H9 (cell line): Measurements from ENCODE around the gene HYAL3. TPM values are rescaled to one million over a fixed set of nuclear protein-coding genes. Genes with fewer than 3 reads are reported as not detected.

ENCODE experiments used
- DNase-seq: peaks from one replicate; pipeline ENCODE4 v3.0.0-alpha.2; 2017
- H2AFZ ChIP-seq: one replicate; pipeline ENCODE4 v1.6.1; 2013; ENCODE audit warnings: mild to moderate bottlenecking, low read length, control low read depth, moderate library complexity
- H2AK5ac ChIP-seq: 2 replicates; pipeline ENCODE4 v1.6.1; 2013; ENCODE audit warnings: low read length, control low read depth, mixed read lengths; ENCODE audit not compliant: insufficient read length
- H2BK120ac ChIP-seq: one replicate; pipeline ENCODE4 v1.6.1; 2013; ENCODE audit warnings: low read depth, mild to moderate bottlenecking, low read length, control low read depth, inconsistent platforms; ENCODE audit not compliant: poor library complexity, severe bottlenecking
- H2BK12ac ChIP-seq: 2 replicates; pipeline ENCODE4 v1.6.1; 2013; ENCODE audit warnings: low read length, control low read depth, mixed read lengths, low read depth; ENCODE audit not compliant: insufficient read length
- H2BK15ac ChIP-seq: 2 replicates; pipeline ENCODE4 v1.6.1; 2013; ENCODE audit warnings: low read depth, low read length, control low read depth
- H2BK20ac ChIP-seq: one replicate; pipeline ENCODE4 v1.6.1; 2013; ENCODE audit warnings: low read depth, mild to moderate bottlenecking, low read length, control low read depth, inconsistent platforms; ENCODE audit not compliant: poor library complexity, severe bottlenecking
- H2BK5ac ChIP-seq: 2 replicates; pipeline ENCODE4 v1.6.1; 2013; ENCODE audit warnings: low read length, control low read depth, mixed read lengths; ENCODE audit not compliant: insufficient read length
- H3K14ac ChIP-seq: 2 replicates; pipeline ENCODE4 v1.6.1; 2013; ENCODE audit warnings: low read length, control low read depth; ENCODE audit not compliant: insufficient read depth
- H3K18ac ChIP-seq: 2 replicates; pipeline ENCODE4 v1.6.1; 2013; ENCODE audit warnings: low read depth, mild to moderate bottlenecking, mixed read lengths, low read length, control low read depth; ENCODE audit not compliant: insufficient read length
- H3K23ac ChIP-seq: 2 replicates; pipeline ENCODE4 v1.6.1; 2013; ENCODE audit warnings: low read length, control low read depth, mixed read lengths, low read depth; ENCODE audit not compliant: insufficient read length
- H3K23me2 ChIP-seq: 2 replicates; pipeline ENCODE4 v1.6.1; 2013; ENCODE audit warnings: low read depth, mild to moderate bottlenecking, mixed read lengths, low read length, control low read depth; ENCODE audit not compliant: insufficient read length, poor library complexity, severe bottlenecking
- H3K27ac ChIP-seq: 2 replicates; pipeline ENCODE4 v1.5.1; 2013; ENCODE audit warnings: low read length, control low read depth, mixed read lengths, low read depth; ENCODE audit not compliant: insufficient read length
- H3K27me3 ChIP-seq: 2 replicates; pipeline ENCODE4 v1.6.1; 2013; ENCODE audit warnings: low read length, control low read depth, inconsistent platforms; ENCODE audit not compliant: insufficient read depth
- H3K4ac ChIP-seq: 2 replicates; pipeline ENCODE4 v1.6.1; 2013; ENCODE audit warnings: low read depth, mild to moderate bottlenecking, control low read depth, inconsistent platforms, low read length, moderate library complexity
- H3K4me1 ChIP-seq: 2 replicates; pipeline ENCODE4 v1.6.1; 2013; ENCODE audit warnings: low read length, control low read depth, inconsistent platforms; ENCODE audit not compliant: insufficient read depth
- H3K4me2 ChIP-seq: 2 replicates; pipeline ENCODE4 v1.6.1; 2013; ENCODE audit warnings: low read length, control low read depth, mixed read lengths; ENCODE audit not compliant: insufficient read length, insufficient read depth
- H3K56ac ChIP-seq: 2 replicates; pipeline ENCODE4 v1.6.1; 2013; ENCODE audit warnings: low read depth, mild to moderate bottlenecking, mixed read lengths, low read length, control low read depth; ENCODE audit not compliant: insufficient read length
- H3K79me1 ChIP-seq: 2 replicates; pipeline ENCODE4 v1.6.1; 2013; ENCODE audit warnings: low read depth, mild to moderate bottlenecking, moderate library complexity, low read length, control low read depth, inconsistent platforms; ENCODE audit not compliant: insufficient read depth, poor library complexity, severe bottlenecking
- H3K79me2 ChIP-seq: 2 replicates; pipeline ENCODE4 v1.6.1; 2013; ENCODE audit warnings: low read length, control low read depth, inconsistent platforms; ENCODE audit not compliant: insufficient read depth
- H3K9ac ChIP-seq: 2 replicates; pipeline ENCODE4 v1.6.1; 2013; ENCODE audit warnings: low read length, control low read depth, mixed read lengths; ENCODE audit not compliant: insufficient read length; ENCODE audit errors: extremely low read depth
- H3K9me3 ChIP-seq: one replicate; pipeline ENCODE4 v1.6.1; 2013; ENCODE audit warnings: low read depth, low read length, inconsistent platforms; ENCODE audit not compliant: control insufficient read depth
- H3T11ph ChIP-seq: one replicate; pipeline ENCODE4 v1.6.1; 2013; ENCODE audit warnings: mild to moderate bottlenecking, low read length, control low read depth, inconsistent platforms
- H4K20me1 ChIP-seq: one replicate; pipeline ENCODE4 v1.6.1; 2013; ENCODE audit not compliant: control insufficient read depth, insufficient read length, insufficient read depth
- H4K5ac ChIP-seq: 2 replicates; pipeline ENCODE4 v1.6.1; 2013; ENCODE audit warnings: low read depth, mild to moderate bottlenecking, mixed read lengths, low read length, control low read depth; ENCODE audit not compliant: insufficient read length
- H4K8ac ChIP-seq: replicated peaks from 2 replicates; pipeline ENCODE4 v1.6.1; 2013; ENCODE audit warnings: low read length, control low read depth, mixed read lengths, low read depth; ENCODE audit not compliant: insufficient read length
- H4K91ac ChIP-seq: 2 replicates; pipeline ENCODE4 v1.6.1; 2013; ENCODE audit warnings: low read depth, mild to moderate bottlenecking, moderate library complexity, mixed read lengths, low read length, control low read depth; ENCODE audit not compliant: insufficient read length
- H3K27ac Mint-ChIP-seq, 3 experiments: 2 replicates in 2 of 3; 3 replicates in 1 of 3; pipeline ENCODE4 v1.8.0; 2020 to 2021; ENCODE audit warnings: mixed read lengths in 3 of 3, mild to moderate bottlenecking in 1 of 3, moderate library complexity in 1 of 3
- H3K27me3 Mint-ChIP-seq: 2 replicates; pipeline ENCODE4 v1.8.0; 2021; ENCODE audit warnings: low read depth, mild to moderate bottlenecking, moderate library complexity, mixed read lengths
- H3K36me3 Mint-ChIP-seq, 3 experiments: 2 replicates in 2 of 3; 3 replicates in 1 of 3; pipeline ENCODE4 v1.8.0; 2020 to 2021; ENCODE audit warnings: low read depth in 3 of 3, mixed read lengths in 3 of 3; ENCODE audit not compliant: insufficient read depth in 1 of 3
- H3K4me1 Mint-ChIP-seq, 2 experiments: 2 replicates each; pipeline ENCODE4 v1.8.0; 2020; ENCODE audit warnings: mixed read lengths in 2 of 2
- H3K4me3 Mint-ChIP-seq, 2 experiments: 2 replicates in 1 of 2; 3 replicates in 1 of 2; pipeline ENCODE4 v1.8.0; 2020 to 2021; ENCODE audit warnings: mild to moderate bottlenecking in 2 of 2, mixed read lengths in 2 of 2, moderate library complexity in 1 of 2
- H3K9me3 Mint-ChIP-seq, 2 experiments: 2 replicates in 1 of 2; 3 replicates in 1 of 2; pipeline ENCODE4 v1.8.0; 2020; ENCODE audit warnings: mild to moderate bottlenecking in 2 of 2, mixed read lengths in 2 of 2, moderate library complexity in 1 of 2
- WGBS: extraction: QIAGEN DNeasy Blood & Tissue Kit; methylation state at CpG from one replicate; pipeline ENCODE4 v1.1.7; 2013; ENCODE audit warnings: missing lambda C conversion rate, low lambda C conversion rate, mixed read lengths; ENCODE audit not compliant: insufficient read length; ENCODE audit errors: extremely low coverage; 5-methylcytosine and 5-hydroxymethylcytosine counted together
- total RNA-seq: library from RNA; stranded (reverse); gene quantifications from 2 replicates; pipeline ENCODE4 v1.2.1, GENCODE V29; 2021
- TF ChIP-seq, protein P1 (sequence below): fragments of 200-600 bp; sonication (generic); conservative IDR thresholded peaks from 3 replicates; pipeline ENCODE4 v1.8.0; 2021; ENCODE audit warnings: antibody characterized with exemption, mild to moderate bottlenecking

The HYAL3 gene
- total RNA-seq, 1 experiment from 2014 or later: 3.1 TPM

DNA sequence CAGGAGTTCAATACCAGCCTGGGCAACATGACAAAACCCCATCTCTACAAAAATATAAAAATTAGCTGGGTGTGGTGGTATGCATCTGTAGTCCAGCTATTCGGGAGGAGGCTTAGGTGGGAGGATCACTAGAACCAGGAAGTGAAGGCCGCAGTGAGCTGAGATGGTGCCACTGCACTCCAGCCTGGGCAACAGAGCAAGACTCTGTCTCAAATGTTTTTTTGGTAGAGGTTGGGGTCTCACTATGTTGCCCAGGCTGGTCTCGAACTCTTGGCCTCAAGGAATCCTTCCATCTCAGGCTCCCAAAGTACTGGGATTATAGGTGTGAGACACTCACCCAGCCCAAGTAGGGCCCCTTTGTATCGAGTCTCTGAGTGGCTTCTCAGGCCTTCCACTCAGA is 5.1 kb downstream of the HYAL3 start:
- H2BK12ac ChIP-seq: no peak overlapping the region
- no peak overlapping the region for H2AFZ ChIP-seq
- H3K27ac Mint-ChIP-seq: no peak overlapping the region
- H3K4me2 ChIP-seq: no peak overlapping the region
- H2AK5ac ChIP-seq: no peak overlapping the region
- H3K79me2 ChIP-seq: peaks cover 3% of the 10 kb centered on the region; the same call in 1 of the 2 replicates
- H4K20me1 ChIP-seq: no peaks in the 10 kb centered on the region
- no peaks in the 10 kb centered on the region for H3K27me3 ChIP-seq
- peaks cover 11% of the 10 kb centered on the region for H3K23me2 ChIP-seq
- WGBS: no CpG with 5 or more reads among the region's 4 CpGs
- H3K9me3 ChIP-seq: no peaks in the 10 kb centered on the region
- H3K4me3 Mint-ChIP-seq: no peak overlapping the region; a peak in 1 of 5 replicates
- no peak overlapping the region for H4K5ac ChIP-seq
- H3K79me1 ChIP-seq: no peaks in the 10 kb centered on the region
- no peak overlapping the region for H3K27ac ChIP-seq
- H3K4me1 Mint-ChIP-seq: peaks cover 15 to 16% of the 10 kb centered on the region in 2 experiments
- no peaks in the 10 kb centered on the region for H3K27me3 Mint-ChIP-seq
- no peak overlapping the region for H2BK20ac ChIP-seq
- H3K36me3 Mint-ChIP-seq: peaks cover 15 to 28% (median 19%) of the 10 kb centered on the region in 3 experiments; a peak in 6 of 7 replicates
- no peak overlapping the region for H4K91ac ChIP-seq
- H3T11ph ChIP-seq: no peak overlapping the region
- TF ChIP-seq, protein P1, sequence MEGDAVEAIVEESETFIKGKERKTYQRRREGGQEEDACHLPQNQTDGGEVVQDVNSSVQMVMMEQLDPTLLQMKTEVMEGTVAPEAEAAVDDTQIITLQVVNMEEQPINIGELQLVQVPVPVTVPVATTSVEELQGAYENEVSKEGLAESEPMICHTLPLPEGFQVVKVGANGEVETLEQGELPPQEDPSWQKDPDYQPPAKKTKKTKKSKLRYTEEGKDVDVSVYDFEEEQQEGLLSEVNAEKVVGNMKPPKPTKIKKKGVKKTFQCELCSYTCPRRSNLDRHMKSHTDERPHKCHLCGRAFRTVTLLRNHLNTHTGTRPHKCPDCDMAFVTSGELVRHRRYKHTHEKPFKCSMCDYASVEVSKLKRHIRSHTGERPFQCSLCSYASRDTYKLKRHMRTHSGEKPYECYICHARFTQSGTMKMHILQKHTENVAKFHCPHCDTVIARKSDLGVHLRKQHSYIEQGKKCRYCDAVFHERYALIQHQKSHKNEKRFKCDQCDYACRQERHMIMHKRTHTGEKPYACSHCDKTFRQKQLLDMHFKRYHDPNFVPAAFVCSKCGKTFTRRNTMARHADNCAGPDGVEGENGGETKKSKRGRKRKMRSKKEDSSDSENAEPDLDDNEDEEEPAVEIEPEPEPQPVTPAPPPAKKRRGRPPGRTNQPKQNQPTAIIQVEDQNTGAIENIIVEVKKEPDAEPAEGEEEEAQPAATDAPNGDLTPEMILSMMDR: no peak
- no peak for DNase-seq
- no peak overlapping the region for H3K4ac ChIP-seq
- no peak overlapping the region for H2BK15ac ChIP-seq
- H3K9me3 Mint-ChIP-seq: no peaks in the 10 kb centered on the region; a peak in 1 of 5 replicates
- no peak overlapping the region for H3K14ac ChIP-seq
- H2BK120ac ChIP-seq: no peak overlapping the region
- no peak overlapping the region for H3K23ac ChIP-seq
- H3K56ac ChIP-seq: no peak overlapping the region
- H4K8ac ChIP-seq: no peak overlapping the region
- no peaks in the 10 kb centered on the region for H3K4me1 ChIP-seq
- H3K18ac ChIP-seq: no peak overlapping the region
- H2BK5ac ChIP-seq: no peak overlapping the region
- H3K9ac ChIP-seq: no peak overlapping the region
